GM04504 (cell line): ENCODE data around the gene ARHGEF7.
A peak's percentile ranks its signal among the peaks of the same experiment; 100 is the strongest.

Experiments used
- DNase-seq: peaks from one replicate; pipeline ENCODE4 v3.0.0-alpha.2; 2012; ENCODE audit warnings: low read depth

ARHGEF7 gene

GRCh38 chr13:111225810-111226546, 110.9 kb downstream of the ARHGEF7 start:
- no peak for DNase-seq

- DNase-seq: no peak
These were observed 112.3 kb downstream of the ARHGEF7 start for GRCh38 chr13:111227405-111227804.

DNA sequence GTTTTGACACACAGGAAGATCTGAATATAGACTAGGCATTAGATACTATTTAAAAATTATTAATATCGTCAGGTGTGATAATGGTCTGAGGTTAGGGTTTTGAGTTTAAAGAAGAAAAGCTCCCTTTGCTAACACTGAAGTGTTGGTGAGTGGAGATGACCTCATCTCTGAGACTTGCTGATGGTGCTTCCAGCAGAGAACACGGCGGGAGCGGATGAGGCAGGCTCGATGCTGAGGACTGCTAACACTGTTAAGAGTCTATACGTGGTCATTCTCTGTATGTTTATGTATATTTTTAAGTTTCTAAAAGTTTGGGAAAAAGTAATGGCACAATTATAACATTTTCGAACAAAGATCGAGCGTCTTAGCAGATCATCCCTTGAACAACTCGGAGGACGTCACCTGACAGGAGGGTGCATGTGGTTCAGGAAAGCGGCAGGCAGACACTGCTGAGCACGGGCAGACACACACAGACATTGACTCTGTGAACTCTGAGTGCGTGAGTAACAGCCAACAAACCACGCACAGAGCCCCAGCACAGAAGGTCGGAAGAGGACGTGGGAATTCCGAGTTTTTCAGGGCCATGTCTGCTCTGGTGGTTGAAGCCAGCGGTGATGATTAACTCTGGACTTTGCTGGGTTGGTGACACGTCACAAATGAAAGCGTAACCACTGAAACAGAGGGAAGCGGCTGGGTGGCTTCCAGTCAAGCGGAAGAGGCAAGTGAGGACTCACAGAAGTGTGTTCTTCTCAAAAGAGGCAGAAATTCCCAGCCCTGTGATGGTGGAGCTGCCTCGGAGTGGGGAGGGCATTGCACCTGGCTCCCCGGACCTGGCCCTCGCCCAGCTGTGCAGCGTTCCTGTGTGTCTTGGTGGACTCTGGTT, 113.4 kb downstream of the ARHGEF7 start:
- DNase-seq: no peak

GRCh38 chr13:111230385-111230930, 115.3 kb downstream of the ARHGEF7 start:
- DNase-seq: no peak

GRCh38 chr13:111232191-111232590, 117.1 kb downstream of the ARHGEF7 start:
- DNase-seq: no peak

- DNase-seq: no peak
These were observed 118.0 kb downstream of the ARHGEF7 start for GRCh38 chr13:111233080-111233479.

GRCh38 chr13:111239764-111240670, 124.9 kb downstream of the ARHGEF7 start:
- DNase-seq: no peak

DNA sequence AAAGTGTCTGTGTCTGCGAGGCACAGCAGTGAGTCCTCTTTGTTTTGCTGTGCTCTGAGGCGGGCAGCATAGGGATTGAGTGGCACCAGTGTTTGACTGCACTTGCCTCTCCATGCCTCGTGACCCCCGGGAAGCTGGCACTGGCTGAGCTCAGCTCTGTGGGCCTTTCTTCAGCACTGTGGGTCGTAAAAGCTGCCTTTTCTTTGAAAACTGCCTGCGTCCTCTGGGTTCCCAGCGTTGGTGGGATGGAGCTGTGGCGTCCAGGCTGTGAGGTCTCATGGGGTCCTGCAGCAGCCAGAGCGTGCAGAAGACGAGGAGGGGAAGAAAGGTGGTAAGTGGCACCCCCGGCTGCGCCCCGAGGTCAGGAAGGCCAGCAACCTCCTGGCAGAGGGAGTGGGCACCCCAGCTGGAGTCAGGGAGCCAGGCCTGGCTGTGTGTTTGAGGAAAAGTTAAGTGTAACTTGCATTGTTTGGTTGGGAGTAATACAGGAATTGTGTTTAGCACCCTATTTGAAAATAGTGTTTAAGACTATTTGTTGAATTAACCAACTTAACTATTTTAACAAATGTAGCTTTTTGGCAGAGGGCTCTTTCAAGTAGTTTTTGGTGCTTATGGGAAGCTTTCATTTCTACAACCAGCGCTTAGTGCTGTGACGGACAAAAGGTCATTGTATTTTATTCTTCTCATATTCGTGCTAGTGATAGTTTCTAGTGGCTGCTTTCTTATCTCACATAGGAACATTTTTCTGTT, 126.1 kb downstream of the ARHGEF7 start:
- DNase-seq: no peak

DNA sequence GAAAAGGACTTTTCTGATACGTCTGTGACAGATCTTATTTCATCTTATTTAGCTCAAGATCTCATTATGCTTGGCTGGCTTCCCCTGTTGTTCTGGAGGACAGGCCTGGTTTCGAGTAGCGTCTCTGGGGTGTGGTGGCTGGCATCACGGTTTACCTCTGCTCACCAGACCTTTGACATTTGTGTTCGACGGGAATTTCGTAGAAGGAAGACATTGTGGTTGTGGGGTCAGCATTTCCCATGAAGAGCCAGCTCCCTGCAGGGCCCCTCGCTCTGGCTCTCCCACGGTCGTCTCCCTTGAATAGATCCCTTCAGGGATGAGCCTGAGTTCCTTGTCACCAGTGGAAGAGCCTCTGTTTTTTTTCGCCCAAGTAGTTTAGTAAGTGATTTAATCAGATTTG, 126.8 kb downstream of the ARHGEF7 start:
- DNase-seq: no peak

- no peak for DNase-seq
These were observed 127.5 kb downstream of the ARHGEF7 start for GRCh38 chr13:111242585-111242984.

DNA sequence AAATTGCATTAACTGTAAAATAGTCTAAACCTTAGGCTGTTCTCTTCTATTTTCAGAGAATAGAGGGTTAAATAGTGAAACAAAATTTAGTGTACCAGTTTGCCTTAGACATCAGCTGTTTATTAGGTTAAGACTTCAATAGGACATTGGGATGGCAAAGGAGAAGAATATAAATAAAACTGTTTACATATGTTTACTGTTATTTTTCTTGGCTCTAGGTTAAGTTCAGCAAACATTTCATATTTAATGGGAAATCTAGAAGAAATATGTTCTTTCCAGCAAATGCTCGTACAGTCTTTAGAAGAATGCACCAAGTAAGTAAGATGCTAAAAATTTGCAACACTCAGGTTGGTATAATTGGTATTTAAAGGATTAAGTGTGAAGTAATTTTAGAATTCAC, 128.9 kb downstream of the ARHGEF7 start:
- DNase-seq: no peak

DNA sequence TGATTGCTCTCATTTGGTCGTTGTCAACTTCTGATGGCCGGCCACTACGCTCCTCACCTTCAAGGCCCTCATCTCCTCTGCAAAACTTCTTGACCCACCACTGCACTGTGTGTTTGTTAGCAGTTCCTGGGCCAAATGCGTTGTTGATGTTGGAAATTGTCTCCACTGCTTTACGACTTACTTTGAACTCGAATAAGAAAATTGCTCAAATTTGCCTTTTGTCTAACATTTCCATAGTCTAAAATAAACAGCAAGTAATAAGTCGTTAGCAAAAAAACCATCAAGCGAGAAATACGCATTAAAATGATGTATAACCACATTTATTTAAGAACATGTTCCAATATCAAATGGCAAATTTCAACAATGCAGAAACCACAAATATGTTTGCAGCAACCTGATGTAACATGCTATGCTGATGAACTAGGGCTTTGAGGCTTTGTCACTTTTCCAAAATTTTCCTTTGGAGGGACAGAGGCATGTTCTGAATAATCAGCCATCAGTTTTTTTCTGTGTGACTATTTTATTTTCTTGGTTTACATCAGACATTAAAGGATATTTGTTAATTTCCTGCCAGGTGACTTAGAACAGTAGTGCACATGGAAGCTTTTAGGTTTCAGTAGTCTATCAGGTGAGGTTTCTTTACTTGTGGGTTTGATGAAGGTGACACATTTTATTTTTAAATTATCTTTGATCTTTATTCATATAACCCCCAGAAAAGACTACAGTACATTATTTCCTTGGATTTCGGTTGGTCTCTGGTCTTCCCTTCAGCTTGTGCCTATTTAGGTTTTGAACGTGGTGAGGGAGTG, 130.7 kb downstream of the ARHGEF7 start:
- peak; percentile 34 for DNase-seq

DNA sequence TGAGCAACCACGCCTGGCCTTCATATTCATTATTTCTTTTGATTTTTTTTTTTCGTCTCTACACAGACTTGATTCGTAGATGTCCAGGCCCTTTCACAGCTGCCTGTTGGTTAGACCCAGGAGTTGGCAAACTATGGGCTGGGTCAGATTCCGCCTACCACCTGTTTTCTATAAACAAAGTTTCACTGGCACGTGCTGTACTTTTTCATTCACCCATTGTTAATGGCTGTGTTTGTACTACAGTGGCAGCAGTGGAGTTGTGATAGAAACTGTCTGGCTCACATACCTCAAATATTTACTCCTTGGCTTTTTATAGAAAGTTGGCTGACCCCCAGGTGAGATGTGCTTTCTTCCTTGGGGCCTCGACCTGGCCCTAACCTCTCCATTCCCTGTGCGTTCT, 132.4 kb downstream of the ARHGEF7 start:
- DNase-seq: no peak

DNA sequence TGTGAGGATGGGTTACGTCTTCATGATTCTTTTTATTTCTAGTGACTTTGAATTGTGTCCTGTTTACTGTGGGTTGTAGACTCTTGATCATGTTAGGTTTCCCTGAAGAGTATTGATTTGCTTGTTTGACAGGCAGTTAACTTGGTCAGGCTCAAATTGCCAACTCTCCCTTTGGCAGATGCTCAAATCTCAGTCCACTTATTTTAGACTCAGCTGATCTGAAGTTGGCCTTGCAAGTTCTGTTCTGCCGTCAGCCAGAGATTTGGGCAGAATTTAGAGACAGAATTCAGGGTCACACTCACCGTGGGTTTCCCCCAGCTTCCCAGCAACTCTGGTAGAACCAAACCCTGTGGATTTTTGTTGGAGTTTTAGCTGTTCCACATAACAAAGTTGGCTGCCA, 133.7 kb downstream of the ARHGEF7 start:
- DNase-seq: no peak

GRCh38 chr13:111249637-111250360, 134.7 kb downstream of the ARHGEF7 start:
- DNase-seq: no peak

- no peak for DNase-seq
These were observed 136.7 kb downstream of the ARHGEF7 start for GRCh38 chr13:111251646-111252445.

DNA sequence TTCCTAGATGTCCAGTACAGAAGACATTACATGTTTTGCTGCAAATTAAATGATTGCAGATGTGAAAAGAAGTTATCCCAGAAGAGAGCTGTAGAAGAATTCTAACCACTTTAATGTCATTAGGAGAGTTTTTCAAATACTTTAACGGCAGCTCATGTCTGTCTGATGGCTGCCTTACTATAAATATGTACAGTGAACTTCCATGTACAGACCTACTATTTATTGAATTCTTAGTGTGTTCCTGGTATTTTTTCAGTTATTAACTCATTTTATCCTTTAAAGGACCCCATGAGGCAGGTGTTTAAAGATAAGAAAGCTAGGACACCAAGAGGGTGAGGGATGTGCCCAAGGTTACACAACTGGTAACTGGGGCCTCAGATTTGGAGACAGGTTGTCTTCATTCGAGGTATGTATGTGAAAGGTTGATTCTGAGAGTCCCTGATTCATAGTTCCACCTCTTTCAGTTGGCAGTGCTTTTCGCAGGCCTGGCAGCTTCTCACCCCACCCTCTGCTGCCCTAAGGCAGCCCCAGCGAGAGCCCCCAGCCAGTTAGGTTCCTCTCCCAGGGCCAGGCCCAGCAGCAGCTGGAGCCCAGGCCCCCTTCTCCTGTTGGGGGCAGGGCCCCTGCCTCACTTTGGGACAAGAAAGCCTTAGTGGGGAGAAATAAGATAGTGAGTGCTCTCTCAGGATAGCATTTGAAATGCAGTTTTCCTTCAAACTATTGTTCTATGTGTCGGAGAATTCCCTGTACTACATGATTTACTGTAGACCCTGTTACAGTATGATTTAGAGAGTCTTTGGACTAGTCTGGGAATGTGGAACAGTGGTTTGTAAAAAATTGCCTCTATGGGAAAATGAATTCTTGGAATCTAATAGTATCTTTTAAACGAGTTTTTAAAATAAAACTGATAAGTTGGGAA, 137.6 kb downstream of the ARHGEF7 start:
- peak; percentile 32 for DNase-seq
